ENCODE measurements around the gene LDLRAD4.
A peak's percentile ranks its signal among the peaks of the same experiment; 100 is the strongest.

The LDLRAD4 gene

DNA sequence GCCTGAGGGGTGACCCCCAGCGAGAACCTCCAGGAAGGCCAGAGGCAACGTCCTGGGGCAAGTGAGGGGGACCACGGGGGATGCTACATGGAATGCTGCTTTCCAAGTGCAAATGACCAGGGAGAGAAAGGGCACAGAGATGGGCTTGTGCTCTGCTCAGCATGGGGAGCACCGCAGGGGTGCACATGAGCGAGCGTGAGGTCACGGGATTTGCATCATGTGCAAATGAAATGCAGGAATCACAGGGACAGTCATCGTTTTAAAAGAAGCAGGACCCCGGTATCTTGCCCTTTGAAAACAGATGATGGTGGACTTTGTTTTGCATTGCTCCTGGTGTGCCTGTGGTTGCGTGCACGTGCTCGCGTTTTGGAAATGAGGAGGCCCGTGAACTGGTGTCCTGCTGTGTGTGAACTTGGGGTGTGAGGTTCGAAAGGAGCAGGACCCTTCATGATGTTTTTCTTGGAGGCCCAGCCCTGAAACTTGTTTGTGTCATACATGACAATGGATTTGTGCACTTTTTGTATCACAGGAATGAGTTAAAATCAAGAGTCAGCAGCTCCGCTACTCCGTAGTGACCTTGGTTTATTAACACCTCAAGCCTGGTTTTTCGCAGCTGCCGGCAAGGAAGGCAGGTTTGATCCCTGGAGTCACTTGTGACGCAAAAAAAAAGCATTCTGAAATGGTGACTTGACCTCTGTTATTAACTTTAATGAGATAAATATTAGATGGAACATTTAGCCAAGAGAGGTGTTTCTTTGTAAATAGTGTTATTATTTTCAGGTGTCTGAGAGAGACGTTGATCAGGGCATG is 234.5 kb downstream of the LDLRAD4 start:
- DNase-seq (ENCODE audit: low read depth), result peak; percentile 35
- no peak overlapping the region for H3K4me3 ChIP-seq (ENCODE audit: low read depth, low read length)
- no peak for TF ChIP-seq CTCF (conservative IDR thresholded peaks at IDR 0.05; ENCODE audit: low read depth, low read length)

DNA sequence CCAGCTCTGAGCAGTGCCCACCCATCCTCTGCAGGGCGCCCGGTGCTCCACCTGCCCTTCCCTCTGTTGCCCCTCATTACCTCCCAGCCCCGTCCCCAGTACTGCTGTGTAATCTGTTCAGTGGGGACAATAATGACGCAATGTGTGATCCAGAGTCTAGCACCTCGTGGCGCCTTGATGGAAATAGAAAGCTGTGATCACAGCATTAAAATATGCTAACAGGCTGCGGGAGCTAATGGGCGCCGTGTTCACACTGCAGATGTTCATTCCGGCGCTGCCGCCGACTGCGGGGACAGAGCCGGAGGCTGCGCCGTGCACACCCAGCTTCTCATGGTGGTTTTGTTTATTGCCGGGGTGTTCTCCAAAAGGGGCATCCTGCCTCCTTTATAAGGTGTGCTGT is 235.2 kb downstream of the LDLRAD4 start:
- no peak for TF ChIP-seq CTCF (conservative IDR thresholded peaks at IDR 0.05; ENCODE audit: low read depth, low read length)
- no peak for DNase-seq (ENCODE audit: low read depth)
- H3K4me3 ChIP-seq (ENCODE audit: low read depth, low read length), result no peak overlapping the region

GRCh38 chr18:13454363-13455150 is 236.0 kb downstream of the LDLRAD4 start:
- DNase-seq (ENCODE audit: low read depth), result no peak
- TF ChIP-seq CTCF (conservative IDR thresholded peaks at IDR 0.05; ENCODE audit: low read depth, low read length), result no peak

GRCh38 chr18:13455471-13455870 is 236.9 kb downstream of the LDLRAD4 start:
- TF ChIP-seq CTCF (conservative IDR thresholded peaks at IDR 0.05; ENCODE audit: low read depth, low read length), result no peak
- H3K4me3 ChIP-seq (ENCODE audit: low read depth, low read length), result no peak overlapping the region
- no peak for DNase-seq (ENCODE audit: low read depth)

More at GRCh38 chr18:13454363-13455150, 236.0 kb downstream of the LDLRAD4 start:
- no peak overlapping the region for H3K4me3 ChIP-seq (ENCODE audit: low read depth, low read length)

DNA sequence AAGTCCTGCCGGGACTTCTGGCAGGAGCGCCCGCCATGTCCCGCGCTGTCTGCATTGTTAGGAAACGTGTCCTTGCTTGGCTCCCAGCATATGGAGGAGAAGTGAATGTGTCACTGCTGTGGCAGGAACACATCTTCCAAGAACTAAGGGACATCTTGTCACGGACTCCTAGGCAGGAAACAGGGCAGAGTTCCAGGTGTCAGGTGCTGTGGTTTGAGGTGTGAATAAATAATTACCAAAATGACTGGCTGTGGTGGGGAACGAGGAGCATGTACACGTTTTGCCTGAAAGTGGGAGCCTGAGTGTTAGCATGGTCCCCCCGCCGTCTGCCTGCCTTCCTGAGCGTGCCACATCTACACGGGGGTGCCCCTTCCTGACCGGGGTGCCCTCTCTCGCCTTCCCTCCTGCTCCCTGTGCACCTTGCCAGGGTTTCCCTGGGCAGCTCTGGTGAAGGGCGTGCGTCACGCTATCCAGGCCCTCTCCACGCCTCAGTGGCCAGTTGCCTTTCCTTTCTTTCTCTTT is 237.5 kb downstream of the LDLRAD4 start:
- no peak overlapping the region for H3K4me3 ChIP-seq (ENCODE audit: low read depth, low read length)
- TF ChIP-seq CTCF (conservative IDR thresholded peaks at IDR 0.05; ENCODE audit: low read depth, low read length), result no peak
- no peak for DNase-seq (ENCODE audit: low read depth)

DNA sequence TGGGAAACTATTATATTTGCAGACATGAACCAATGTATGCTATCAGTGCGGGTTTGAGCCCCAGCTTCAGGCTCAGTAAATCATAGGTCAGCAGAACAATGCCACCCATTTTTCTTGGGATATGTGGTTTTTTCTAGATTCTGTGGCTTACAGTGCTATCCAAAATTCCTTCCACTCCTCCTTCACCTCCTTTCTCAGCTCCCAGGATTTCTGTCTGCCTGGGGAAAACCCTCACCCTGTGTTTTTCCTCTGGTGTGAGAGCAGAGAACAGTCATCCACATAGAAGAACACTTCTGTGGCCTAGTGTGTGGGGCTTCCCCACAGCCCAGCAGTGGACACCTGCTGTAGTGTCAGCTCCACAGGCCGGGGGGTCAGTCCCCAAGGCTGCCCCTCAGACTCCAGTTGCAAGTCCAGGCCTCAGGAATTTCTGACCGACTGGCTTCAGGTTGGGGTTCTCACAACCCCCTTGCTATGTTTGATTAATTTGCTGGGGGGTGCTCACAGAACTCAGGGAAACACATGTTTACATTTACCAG is 238.2 kb downstream of the LDLRAD4 start:
- no peak for TF ChIP-seq CTCF (conservative IDR thresholded peaks at IDR 0.05; ENCODE audit: low read depth, low read length)
- DNase-seq (ENCODE audit: low read depth), result no peak
- no peak overlapping the region for H3K4me3 ChIP-seq (ENCODE audit: low read depth, low read length)
